ENCODE results near the gene NADK2. TPM values are rescaled to one million over a fixed set of nuclear protein-coding genes. Genes with fewer than 3 reads are reported as not detected.

Gene NADK2
- total RNA-seq, 1 donor from 2014 or later, result 40.2 TPM

- peaks cover 4% of the 10 kb centered on the region for H3K36me3 Mint-ChIP-seq
- H3K27ac Mint-ChIP-seq, result peak overlapping the region; percentile 96
- DNase-seq (ENCODE audit: low spot score in 2 of 2, unreplicated experiment in 2 of 2), result peak in 1 of 2 experiments; percentile 43
- no peaks in the 10 kb centered on the region for H3K27me3 Mint-ChIP-seq (ENCODE audit: low read depth)
- H3K9me3 Mint-ChIP-seq, result no peaks in the 10 kb centered on the region
- TF ChIP-seq, protein P1, sequence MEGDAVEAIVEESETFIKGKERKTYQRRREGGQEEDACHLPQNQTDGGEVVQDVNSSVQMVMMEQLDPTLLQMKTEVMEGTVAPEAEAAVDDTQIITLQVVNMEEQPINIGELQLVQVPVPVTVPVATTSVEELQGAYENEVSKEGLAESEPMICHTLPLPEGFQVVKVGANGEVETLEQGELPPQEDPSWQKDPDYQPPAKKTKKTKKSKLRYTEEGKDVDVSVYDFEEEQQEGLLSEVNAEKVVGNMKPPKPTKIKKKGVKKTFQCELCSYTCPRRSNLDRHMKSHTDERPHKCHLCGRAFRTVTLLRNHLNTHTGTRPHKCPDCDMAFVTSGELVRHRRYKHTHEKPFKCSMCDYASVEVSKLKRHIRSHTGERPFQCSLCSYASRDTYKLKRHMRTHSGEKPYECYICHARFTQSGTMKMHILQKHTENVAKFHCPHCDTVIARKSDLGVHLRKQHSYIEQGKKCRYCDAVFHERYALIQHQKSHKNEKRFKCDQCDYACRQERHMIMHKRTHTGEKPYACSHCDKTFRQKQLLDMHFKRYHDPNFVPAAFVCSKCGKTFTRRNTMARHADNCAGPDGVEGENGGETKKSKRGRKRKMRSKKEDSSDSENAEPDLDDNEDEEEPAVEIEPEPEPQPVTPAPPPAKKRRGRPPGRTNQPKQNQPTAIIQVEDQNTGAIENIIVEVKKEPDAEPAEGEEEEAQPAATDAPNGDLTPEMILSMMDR (IDR thresholded peaks at IDR 0.05; ENCODE audit: unreplicated experiment), result no peak
- H3K4me3 Mint-ChIP-seq, result peak overlapping the region; percentile 96
- peaks cover 61% of the 10 kb centered on the region for H3K4me1 Mint-ChIP-seq
Observed at GRCh38 chr5:36152324-36153297, 89.1 kb downstream of the NADK2 start.

GRCh38 chr5:36151434-36152323 is 90.0 kb downstream of the NADK2 start, which contains the start of the genes LMBRD2 and SKP2:
Gene LMBRD2 (minus strand): TSS chr5:36151887. CDS start chr5:36143349, 8,538 bp downstream.
Gene SKP2 (plus strand): TSS chr5:36152111. CDS start chr5:36152263, 152 bp downstream.
- TF ChIP-seq, protein P1 (IDR thresholded peaks at IDR 0.05; ENCODE audit: unreplicated experiment), result no peak

GRCh38 chr5:36150676-36151433 is 90.9 kb downstream of the NADK2 start:
- no peaks in the 10 kb centered on the region for H3K9me3 Mint-ChIP-seq
- peak overlapping the region; percentile 96 for H3K4me3 Mint-ChIP-seq
- H3K27me3 Mint-ChIP-seq (ENCODE audit: low read depth), result no peaks in the 10 kb centered on the region
- DNase-seq (ENCODE audit: low spot score in 2 of 2, unreplicated experiment in 2 of 2), result no peak
- peaks cover 43% of the 10 kb centered on the region for H3K4me1 Mint-ChIP-seq
- peak overlapping the region; percentile 96 for H3K27ac Mint-ChIP-seq
- peaks cover 4% of the 10 kb centered on the region for H3K36me3 Mint-ChIP-seq
- TF ChIP-seq, protein P1 (IDR thresholded peaks at IDR 0.05; ENCODE audit: unreplicated experiment), result no peak

More at GRCh38 chr5:36151434-36152323, 90.0 kb downstream of the NADK2 start, which contains the start of the genes LMBRD2 and SKP2:
- Mint-ChIP-seq H3K27ac (peak within 1 kb of the TSS; percentile 96), H3K4me1 (peaks cover 51% of the 10 kb centered on the region), H3K9me3 (no peaks in the 10 kb centered on the region), H3K36me3 (peaks cover 4% of the 10 kb centered on the region), H3K27me3 (ENCODE audit: low read depth) (no peaks in the 10 kb centered on the region), H3K4me3 (peak within 1 kb of the TSS; percentile 96)
- peak; percentile 92 to 96 for DNase-seq (ENCODE audit: low spot score in 2 of 2, unreplicated experiment in 2 of 2)

DNA sequence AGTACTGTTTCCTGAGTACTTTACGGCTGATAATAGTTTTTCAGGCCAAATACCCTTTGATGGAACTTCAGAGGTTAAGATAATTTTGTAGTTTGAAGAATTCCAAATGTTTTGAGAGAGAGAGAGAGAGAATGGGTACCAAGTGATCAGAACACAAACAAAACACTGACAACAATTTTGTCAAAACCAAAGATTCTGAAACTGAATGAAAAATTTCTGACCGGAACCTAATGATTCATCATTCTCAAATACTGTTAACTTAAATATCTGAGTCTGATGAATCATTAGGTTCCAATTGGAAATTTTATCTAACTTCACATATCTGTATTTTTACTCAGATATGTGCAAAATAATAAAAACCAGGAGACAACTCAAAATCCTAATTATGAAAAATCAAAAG is 94.0 kb downstream of the NADK2 start:
- TF ChIP-seq, protein P1 (IDR thresholded peaks at IDR 0.05; ENCODE audit: unreplicated experiment), result no peak
- no peak overlapping the region for H3K4me3 Mint-ChIP-seq
- no peak for DNase-seq (ENCODE audit: low spot score in 2 of 2, unreplicated experiment in 2 of 2)
- no peaks in the 10 kb centered on the region for H3K36me3 Mint-ChIP-seq
- H3K9me3 Mint-ChIP-seq, result no peaks in the 10 kb centered on the region
- no peak overlapping the region for H3K27ac Mint-ChIP-seq
- peaks cover 18% of the 10 kb centered on the region for H3K4me1 Mint-ChIP-seq
- H3K27me3 Mint-ChIP-seq (ENCODE audit: low read depth), result no peaks in the 10 kb centered on the region

- H3K27me3 Mint-ChIP-seq (ENCODE audit: low read depth), result no peaks in the 10 kb centered on the region
- H3K9me3 Mint-ChIP-seq, result no peaks in the 10 kb centered on the region
- no peak overlapping the region for H3K4me3 Mint-ChIP-seq
- no peak overlapping the region for H3K27ac Mint-ChIP-seq
- peaks cover 12% of the 10 kb centered on the region for H3K4me1 Mint-ChIP-seq
- TF ChIP-seq, protein P1 (IDR thresholded peaks at IDR 0.05; ENCODE audit: unreplicated experiment), result no peak
- no peak for DNase-seq (ENCODE audit: low spot score in 2 of 2, unreplicated experiment in 2 of 2)
- no peaks in the 10 kb centered on the region for H3K36me3 Mint-ChIP-seq
Observed at GRCh38 chr5:36146390-36146789, 95.3 kb downstream of the NADK2 start.
